ENCODE results near the gene RPS6KC1.

DNA sequence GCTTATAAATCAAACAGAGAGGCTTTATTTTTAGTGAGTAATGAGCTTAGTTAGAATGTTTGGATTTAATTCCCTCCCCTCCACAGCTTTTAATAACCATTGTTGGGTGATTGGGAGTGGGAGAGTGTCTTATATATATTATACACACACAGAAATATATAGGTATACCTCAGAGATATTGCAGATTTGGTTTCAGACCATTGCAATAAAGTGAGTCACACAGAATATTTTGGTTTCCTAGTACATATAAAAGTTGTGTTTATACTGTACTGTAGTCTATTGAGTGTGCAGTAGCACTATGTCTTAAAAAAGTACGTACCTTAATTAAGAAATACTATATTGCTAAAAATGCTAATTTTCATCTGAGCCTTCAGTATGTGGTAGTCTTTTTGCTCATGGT lies 44.4 kb downstream of the RPS6KC1 start:
- TF ChIP-seq, protein P1, sequence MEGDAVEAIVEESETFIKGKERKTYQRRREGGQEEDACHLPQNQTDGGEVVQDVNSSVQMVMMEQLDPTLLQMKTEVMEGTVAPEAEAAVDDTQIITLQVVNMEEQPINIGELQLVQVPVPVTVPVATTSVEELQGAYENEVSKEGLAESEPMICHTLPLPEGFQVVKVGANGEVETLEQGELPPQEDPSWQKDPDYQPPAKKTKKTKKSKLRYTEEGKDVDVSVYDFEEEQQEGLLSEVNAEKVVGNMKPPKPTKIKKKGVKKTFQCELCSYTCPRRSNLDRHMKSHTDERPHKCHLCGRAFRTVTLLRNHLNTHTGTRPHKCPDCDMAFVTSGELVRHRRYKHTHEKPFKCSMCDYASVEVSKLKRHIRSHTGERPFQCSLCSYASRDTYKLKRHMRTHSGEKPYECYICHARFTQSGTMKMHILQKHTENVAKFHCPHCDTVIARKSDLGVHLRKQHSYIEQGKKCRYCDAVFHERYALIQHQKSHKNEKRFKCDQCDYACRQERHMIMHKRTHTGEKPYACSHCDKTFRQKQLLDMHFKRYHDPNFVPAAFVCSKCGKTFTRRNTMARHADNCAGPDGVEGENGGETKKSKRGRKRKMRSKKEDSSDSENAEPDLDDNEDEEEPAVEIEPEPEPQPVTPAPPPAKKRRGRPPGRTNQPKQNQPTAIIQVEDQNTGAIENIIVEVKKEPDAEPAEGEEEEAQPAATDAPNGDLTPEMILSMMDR (conservative IDR thresholded peaks at IDR 0.05): no peak
- TF ChIP-seq ZFX (IDR thresholded peaks at IDR 0.05): no peak

Measured in C4-2B (cell line).